PC-3 (cell line): ENCODE results near the gene PATE4.

Source experiments
- EZH2 ChIP-seq: fragments of 300-600 bp; sonication (generic); IDR thresholded peaks from one replicate; pipeline ENCODE4 v1.6.1; 2017; ENCODE audit warnings: antibody characterized with exemption, mild to moderate bottlenecking, low read length; ENCODE audit not compliant: unreplicated experiment
- TF ChIP-seq, protein P1 (sequence below): fragments of 300-600 bp; sonication (generic); conservative IDR thresholded peaks from 2 replicates; pipeline ENCODE4 v1.5.1; 2017; ENCODE audit warnings: antibody characterized with exemption, low read depth, mild to moderate bottlenecking, low read length

DNA sequence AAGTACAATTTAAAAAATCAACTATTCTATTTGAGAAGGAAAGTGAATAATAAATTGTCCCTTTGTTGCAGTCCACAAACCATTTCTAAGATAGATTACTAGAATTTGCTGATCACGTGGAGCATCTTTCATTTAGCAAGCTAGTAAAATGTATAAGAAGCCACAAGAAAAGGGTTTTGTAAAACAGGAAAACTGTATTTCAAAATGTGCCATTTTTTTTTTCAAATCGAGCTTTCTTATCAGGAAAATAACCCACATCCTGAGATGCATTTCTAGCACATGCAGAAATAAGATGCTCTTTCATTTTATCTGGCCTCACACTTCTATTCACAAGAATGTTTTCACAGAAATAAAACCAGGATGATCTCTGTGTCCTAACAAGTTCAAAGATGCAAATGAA, 48.4 kb upstream of the PATE4 start:
- TF ChIP-seq, protein P1, sequence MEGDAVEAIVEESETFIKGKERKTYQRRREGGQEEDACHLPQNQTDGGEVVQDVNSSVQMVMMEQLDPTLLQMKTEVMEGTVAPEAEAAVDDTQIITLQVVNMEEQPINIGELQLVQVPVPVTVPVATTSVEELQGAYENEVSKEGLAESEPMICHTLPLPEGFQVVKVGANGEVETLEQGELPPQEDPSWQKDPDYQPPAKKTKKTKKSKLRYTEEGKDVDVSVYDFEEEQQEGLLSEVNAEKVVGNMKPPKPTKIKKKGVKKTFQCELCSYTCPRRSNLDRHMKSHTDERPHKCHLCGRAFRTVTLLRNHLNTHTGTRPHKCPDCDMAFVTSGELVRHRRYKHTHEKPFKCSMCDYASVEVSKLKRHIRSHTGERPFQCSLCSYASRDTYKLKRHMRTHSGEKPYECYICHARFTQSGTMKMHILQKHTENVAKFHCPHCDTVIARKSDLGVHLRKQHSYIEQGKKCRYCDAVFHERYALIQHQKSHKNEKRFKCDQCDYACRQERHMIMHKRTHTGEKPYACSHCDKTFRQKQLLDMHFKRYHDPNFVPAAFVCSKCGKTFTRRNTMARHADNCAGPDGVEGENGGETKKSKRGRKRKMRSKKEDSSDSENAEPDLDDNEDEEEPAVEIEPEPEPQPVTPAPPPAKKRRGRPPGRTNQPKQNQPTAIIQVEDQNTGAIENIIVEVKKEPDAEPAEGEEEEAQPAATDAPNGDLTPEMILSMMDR: no peak
- no peak for TF ChIP-seq EZH2
